Right lobe of liver (tissue), 6 donors: ENCODE measurements around the gene PCDHB12. TPM values are rescaled to one million over a fixed set of nuclear protein-coding genes. Genes with fewer than 3 reads are reported as not detected.
A peak's percentile ranks its signal among the peaks of the same experiment; 100 is the strongest.
"Not testable (repeated sequence)": the region's sequence is repeated elsewhere in the genome, so short reads cannot be mapped to it uniquely, and the experiment has no call there.

Source experiments
- ATAC-seq, 4 donors: fragments of 200-7000 bp; cut with Tn5 transposase; one replicate each; pipeline ENCODE4 v1.9.1; 2020; ENCODE audit warnings: mild to moderate bottlenecking in 4 of 4, moderate library complexity in 4 of 4
- DNase-seq, 3 donors: peaks; one replicate each; pipeline ENCODE4 v3.0.0-alpha.2; 2020
- H3K27ac ChIP-seq, 3 donors: fragments of 200-600 bp; one replicate each; pipeline ENCODE4 v1.8.0; 2022
- H3K27me3 ChIP-seq, 2 donors: fragments of 200-600 bp; one replicate each; pipeline ENCODE4 v1.8.0; 2022
- H3K36me3 ChIP-seq, 4 donors: fragments of 200-600 bp; sonication (generic) in 1 of 4; one replicate each; pipeline versions ENCODE4 v1.5.1 to v1.8.0; 2017 to 2022; ENCODE audit warnings: control low read depth in 1 of 4
- H3K4me1 ChIP-seq, 4 donors: fragments of 200-600 bp; sonication (generic) in 1 of 4; one replicate each; pipeline versions ENCODE4 v1.5.1 to v1.8.0; 2017 to 2022; ENCODE audit warnings: control low read depth in 1 of 4
- H3K4me3 ChIP-seq, 3 donors: fragments of 200-600 bp; one replicate each; pipeline ENCODE4 v1.8.0; 2022
- H3K9me3 ChIP-seq, 4 donors: fragments of 200-600 bp; sonication (generic) in 1 of 4; one replicate each; pipeline versions ENCODE4 v1.5.1 to v1.8.0; 2017 to 2022; ENCODE audit warnings: control low read depth in 1 of 4
- CTCF ChIP-seq, 4 donors: fragments of 200-600 bp in 3 of 4; fragments of 450-650 bp in 1 of 4; IDR thresholded peaks; one replicate each; pipeline versions ENCODE4 v1.5.1 to v1.8.0; 2016 to 2022; ENCODE audit warnings: antibody characterized with exemption in 4 of 4, mild to moderate bottlenecking in 2 of 4
- POLR2A ChIP-seq: fragments of 450-650 bp; IDR thresholded peaks from one replicate; pipeline ENCODE4 v1.6.1; 2017; ENCODE audit warnings: antibody characterized with exemption, mild to moderate bottlenecking
- WGBS: methylation state at CpG from one replicate; pipeline ENCODE4 v1.1.6; 2018; ENCODE audit warnings: low coverage, low lambda C conversion rate; ENCODE audit not compliant: insufficient coverage; ENCODE audit errors: missing lambda C conversion rate; 5-methylcytosine and 5-hydroxymethylcytosine counted together
- intact Hi-C, 2 donors: fragments of 100-400 bp; cut with DNase I; formaldehyde crosslinking; loops; one replicate each; pipeline versions ENCODE4 v1.11.2 to v1.14.1; 2022
- total RNA-seq, 6 experiments: library from RNA; depleted of rRNA in 2 of 6; stranded (reverse); fragments of >200 nt in 2 of 6; fragmentation: NEBNext Ultra II Directional in 3 of 6; extraction: Animal tissue kit (Norgen Biotek cat#: 25700) in 3 of 6; gene quantifications; one replicate each; pipeline versions ENCODE4 v1.1.0 to v1.2.4, GENCODE V29; 2016 to 2023
- donor health status: DM: no; HTN: yes; CAD: no.
- donor health status: DM: no; HTN: no; CAD: no.
- donor health status: DM: no; HTN: no; CAD: no.
- donor health status: DM: no; HTN: yes; CAD: no.
- donor health status: DM: no; HTN: yes; CAD: no.

Gene PCDHB12
- total RNA-seq, 6 experiments from 2014 or later: 0.27 to 1.1 (median 0.33) TPM; not detected in 1

- Histone ChIP-seq H3K27me3 (peaks cover 0 to 6% of the 10 kb centered on the region in 2 donors), H3K9me3 (no peaks in the 10 kb centered on the region), H3K27ac (no peak overlapping the region), H3K4me3 (no peak overlapping the region), H3K36me3 (no peaks in the 10 kb centered on the region), H3K4me1 (no peaks in the 10 kb centered on the region)
- ATAC-seq (no peak), DNase-seq (no peak)
- TF ChIP-seq POLR2A (no peak), CTCF (IDR thresholded peaks at IDR 0.05) (no peak)
- WGBS: no CpG with 5 or more reads among the region's 1 CpG
- intact Hi-C loops: no loop called here
Observed at GRCh38 chr5:141180313-141180712, 28.2 kb upstream of the PCDHB12 start.

- no peaks in the 10 kb centered on the region for H3K9me3 ChIP-seq
- no peaks in the 10 kb centered on the region for H3K4me1 ChIP-seq
- TF ChIP-seq CTCF (IDR thresholded peaks at IDR 0.05): peak in 3 of 4 donors; percentile 5 to 26 (median 15)
- TF ChIP-seq POLR2A: no peak
- ATAC-seq (peak in 1 of 4 donors; percentile 51), DNase-seq (no peak)
- H3K27me3 ChIP-seq: peaks cover 0 to 3% of the 10 kb centered on the region in 2 donors
- H3K36me3 ChIP-seq: no peaks in the 10 kb centered on the region
- H3K4me3 ChIP-seq: no peak within 1 kb of the TSS
- intact Hi-C loops: no loop called here
- WGBS: 11% methylated on average over 12 of the region's 13 CpGs
- no peak within 1 kb of the TSS for H3K27ac ChIP-seq
Observed at GRCh38 chr5:141182248-141182647, 26.3 kb upstream of the PCDHB12 start, which contains the start of gene PCDHB16. Gene PCDHB16 (plus strand): TSS chr5:141182387. CDS start chr5:141182560, 173 bp downstream.

- WGBS: 23% methylated on average over 12 of the region's 69 CpGs
- H3K36me3 ChIP-seq, DNase-seq, H3K27ac ChIP-seq, H3K4me1 ChIP-seq, intact Hi-C loops, ATAC-seq, H3K9me3 ChIP-seq, H3K4me3 ChIP-seq, H3K27me3 ChIP-seq: not testable (repeated sequence)
Observed at GRCh38 chr5:141184117-141184855, 24.2 kb upstream of the PCDHB12 start.

GRCh38 chr5:141186897-141187512, 21.5 kb upstream of the PCDHB12 start, which contains the start of gene PCDHB9:
Gene PCDHB9 (plus strand): TSS chr5:141187161. CDS start chr5:141187319, 158 bp downstream.
- no peak within 1 kb of the TSS for H3K4me3 ChIP-seq
- no peaks in the 10 kb centered on the region for H3K4me1 ChIP-seq
- no peaks in the 10 kb centered on the region for H3K9me3 ChIP-seq
- intact Hi-C loops: no loop called here
- DNase-seq: no peak
- no peak for ATAC-seq
- no peaks in the 10 kb centered on the region for H3K27me3 ChIP-seq
- H3K27ac ChIP-seq: no peak within 1 kb of the TSS
- TF ChIP-seq CTCF (IDR thresholded peaks at IDR 0.05) (peak in 2 of 4 donors; percentile 15 to 17), POLR2A (no peak)
- H3K36me3 ChIP-seq: no peaks in the 10 kb centered on the region
- WGBS: 19% methylated on average over 7 of the region's 9 CpGs

GRCh38 chr5:141188682-141189081, 19.8 kb upstream of the PCDHB12 start:
- WGBS: no CpG with 5 or more reads among the region's 37 CpGs
- H3K27me3 ChIP-seq, H3K9me3 ChIP-seq, intact Hi-C loops, H3K4me1 ChIP-seq, H3K36me3 ChIP-seq, H3K4me3 ChIP-seq, ATAC-seq, DNase-seq, H3K27ac ChIP-seq: not testable (repeated sequence)

GRCh38 chr5:141189131-141189530, 19.4 kb upstream of the PCDHB12 start:
- H3K27ac ChIP-seq, ATAC-seq, DNase-seq, intact Hi-C loops, H3K4me3 ChIP-seq, H3K27me3 ChIP-seq, H3K9me3 ChIP-seq, H3K36me3 ChIP-seq, H3K4me1 ChIP-seq: not testable (repeated sequence)
- WGBS: 35% methylated on average over 7 of the region's 35 CpGs
